ENCODE measurements around the gene COL26A1.

The COL26A1 gene

DNA sequence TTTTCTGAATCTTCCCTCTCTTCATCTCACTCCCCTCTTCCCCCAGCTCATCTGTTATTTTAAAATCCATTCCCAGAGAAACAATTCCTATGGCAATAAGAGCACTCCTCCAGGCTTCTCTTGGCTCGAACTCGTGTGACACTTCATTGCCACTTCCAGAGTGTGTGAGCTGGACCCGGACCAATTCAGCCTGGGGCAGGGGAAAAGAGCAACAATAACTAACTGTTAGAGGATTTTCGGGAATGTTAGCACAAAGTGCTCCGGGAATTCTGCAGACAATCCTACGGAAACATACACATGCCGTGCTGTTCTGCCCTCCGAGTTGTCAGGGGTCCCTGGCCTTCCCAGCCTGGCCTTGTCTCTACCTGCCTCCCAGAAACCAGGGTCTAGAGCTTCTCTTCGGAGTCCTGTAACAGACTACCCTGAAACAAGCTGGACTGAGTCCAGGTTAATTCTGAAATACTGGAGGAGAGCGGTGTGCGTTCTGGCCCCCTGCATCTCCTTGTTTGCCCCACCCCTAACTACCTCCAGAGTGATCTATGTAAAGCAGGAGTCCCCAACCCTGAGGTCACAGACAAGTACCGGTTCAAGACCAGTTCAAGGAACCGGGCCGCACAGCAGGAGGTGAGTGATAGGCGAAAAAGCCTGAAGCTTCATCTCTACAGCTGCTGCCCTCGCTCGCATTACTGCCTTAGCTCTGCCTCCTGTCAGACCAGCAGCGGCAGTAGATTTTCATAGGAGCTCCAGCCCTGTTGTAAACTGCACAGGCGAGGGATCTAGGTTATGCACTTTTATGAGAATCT lies 11.3 kb downstream of the COL26A1 start:
- DNase-seq: no peak

DNA sequence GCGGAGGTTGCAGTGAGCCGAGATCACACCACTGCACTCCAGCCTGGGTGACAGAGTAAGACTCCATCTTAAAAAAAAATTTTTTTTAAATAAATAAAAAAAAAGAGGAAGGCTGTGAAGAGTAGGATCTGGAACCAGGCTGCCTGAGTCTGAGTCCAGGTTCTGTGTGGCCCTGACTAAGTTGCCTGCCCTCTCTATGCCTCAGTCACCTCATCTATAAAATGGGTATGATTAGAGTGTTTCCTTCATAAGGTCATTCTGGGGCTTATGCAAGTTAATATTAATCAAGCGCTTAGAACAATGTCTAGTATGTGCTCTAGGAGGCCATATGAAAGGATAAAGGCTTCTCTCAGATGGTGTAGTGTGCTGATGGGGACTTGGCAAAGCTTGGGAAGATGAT lies 12.3 kb downstream of the COL26A1 start:
- no peak for DNase-seq

DNA sequence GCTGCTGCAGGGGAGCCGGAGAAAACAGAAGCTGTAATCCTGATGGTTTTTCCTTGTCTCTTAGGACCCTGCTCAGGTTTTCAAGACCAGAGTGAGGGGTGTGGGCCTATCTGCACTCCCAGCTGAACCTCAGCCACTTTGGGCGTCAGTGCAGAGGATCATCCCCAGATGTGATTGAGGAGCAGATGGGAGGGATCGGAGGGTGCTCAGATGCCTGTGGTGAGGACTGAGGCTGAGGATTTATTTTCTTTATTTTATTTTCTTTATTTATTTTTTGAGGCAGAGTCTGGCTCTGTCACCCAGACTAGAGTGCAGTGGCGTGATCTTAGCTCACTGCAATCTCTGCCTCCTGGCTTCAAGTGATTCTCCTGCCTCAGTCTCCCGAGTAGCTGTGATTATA lies 13.9 kb downstream of the COL26A1 start:
- no peak for DNase-seq

DNA sequence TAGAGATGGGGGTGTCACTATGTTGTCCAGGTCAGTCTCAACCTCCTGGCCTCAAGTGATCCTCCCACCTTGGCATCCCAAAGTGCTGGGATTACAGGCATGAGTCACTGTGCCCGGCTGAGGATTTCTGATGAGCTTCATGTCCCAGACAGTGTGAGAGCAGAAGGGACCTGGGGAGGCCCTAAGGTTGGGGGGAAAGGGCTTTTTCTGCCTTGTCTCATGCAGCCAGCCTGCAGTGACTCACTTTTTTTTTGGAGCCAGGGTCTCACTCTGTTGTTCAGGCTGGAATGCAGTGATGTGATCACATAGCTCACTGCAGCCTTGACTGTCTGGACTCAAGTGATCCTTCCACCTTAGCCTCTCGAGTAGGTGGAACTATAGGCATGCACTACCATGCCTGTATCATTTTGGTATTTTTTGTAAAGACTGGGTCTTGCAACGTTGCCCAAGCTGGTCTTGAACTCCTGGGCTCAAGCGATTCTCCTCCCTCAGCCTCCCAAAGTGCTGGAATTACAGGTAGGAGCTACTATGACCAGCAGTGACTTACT lies 14.6 kb downstream of the COL26A1 start:
- no peak for DNase-seq

DNA sequence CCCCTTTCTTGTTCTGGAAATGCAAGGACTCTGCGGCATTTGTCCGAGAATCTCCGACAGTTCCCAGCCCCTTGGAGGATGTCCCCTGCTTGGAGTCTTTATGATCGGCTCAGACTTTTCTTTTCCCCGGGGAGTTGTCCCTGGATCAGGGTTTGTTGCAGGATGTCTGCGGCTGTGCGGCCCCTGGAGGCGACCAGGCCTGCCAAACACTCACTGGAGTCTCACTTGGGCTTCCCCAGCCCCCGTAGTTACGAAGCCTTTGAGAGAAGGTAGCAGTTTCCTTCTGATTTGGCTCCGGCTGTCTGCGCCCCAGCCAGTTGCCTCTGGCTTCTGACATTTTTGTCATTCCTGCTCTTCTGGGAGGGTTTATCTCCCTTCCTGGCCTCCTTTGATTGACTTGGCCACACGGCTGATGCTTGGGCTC lies 16.1 kb downstream of the COL26A1 start:
- DNase-seq: no peak

DNA sequence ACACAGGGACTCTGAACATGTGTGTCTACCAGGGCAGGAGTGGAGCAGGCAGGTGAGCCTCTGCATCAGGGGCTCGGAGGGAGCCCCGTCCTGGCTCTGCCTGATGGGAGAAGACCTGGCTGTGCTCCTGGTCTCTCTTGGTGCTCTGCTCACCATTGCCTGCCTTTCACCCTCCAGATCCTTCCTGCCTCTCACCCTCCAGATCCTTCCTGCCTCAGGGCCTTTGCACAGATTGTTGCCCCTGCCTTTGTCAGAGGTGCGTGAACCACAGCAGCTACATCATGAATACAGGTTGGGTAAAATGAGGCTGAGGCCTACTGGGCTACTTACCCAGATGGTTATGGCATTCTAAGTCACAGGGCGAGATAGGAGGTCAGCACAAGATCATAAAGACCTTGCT lies 16.6 kb downstream of the COL26A1 start:
- no peak for DNase-seq

DNA sequence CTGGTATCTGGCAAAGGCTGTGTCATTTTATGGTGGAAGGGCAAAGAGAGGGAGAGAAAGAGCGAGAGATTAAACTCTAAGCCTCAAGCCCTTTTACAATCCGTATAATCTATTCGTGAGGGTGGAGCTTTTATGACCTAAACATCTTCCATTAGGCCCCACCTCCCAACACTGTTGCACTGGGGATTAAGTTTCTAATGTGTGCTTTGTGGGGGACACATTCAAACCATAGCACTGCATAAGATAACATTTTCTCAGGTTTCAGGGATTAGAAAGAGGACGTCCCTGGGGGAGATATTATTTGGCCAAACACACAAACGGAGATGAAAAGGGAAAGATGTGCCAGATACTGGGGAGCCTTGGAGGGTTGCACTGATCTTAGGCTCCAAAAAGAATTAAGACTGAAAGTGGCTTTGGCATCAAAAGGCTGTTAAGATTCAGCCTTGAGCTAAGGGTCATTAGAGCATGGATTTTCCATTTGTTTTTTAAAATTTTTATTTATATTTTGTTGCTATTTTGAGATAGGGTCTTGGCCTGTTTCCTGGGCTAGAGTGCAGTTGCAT lies 19.0 kb downstream of the COL26A1 start:
- DNase-seq: no peak

DNA sequence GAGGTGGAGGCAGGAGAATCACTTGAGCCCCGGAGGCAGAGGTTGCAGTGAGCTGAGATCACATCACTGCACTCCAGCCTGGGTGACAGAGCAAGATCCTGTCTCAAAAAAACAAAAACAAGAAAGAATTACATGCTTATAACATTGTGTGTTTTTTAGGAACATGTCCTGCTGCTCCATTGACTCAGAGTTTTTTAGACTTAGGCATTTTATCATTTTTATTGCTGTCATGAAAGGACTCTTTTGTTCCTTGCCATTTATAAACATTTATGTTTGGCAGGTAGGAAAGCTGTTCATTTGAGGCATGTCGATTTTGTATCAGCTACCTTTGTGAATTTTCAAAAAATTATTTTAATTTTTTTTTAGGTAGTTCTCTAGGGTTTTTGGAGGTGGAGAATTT lies 20.3 kb downstream of the COL26A1 start:
- no peak for DNase-seq

DNA sequence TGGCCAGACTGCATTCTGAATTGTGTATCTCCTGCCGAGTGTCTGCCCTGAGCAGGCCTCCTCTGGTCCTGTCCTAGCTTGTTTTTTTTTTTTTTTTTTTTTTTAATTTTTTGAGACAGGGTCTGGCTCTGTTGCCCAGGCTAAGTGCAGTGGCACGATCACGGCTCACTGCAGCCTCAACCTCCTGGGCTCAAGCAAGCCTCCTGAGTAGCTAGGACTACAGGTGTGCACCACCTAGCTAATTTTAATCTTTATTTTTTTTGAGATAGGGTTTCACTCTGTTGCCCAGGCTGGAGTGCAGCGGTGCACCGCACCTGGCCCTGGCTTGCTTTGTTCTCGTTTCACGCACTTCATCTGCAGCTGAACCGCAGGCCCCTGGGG lies 23.5 kb downstream of the COL26A1 start:
- DNase-seq: no peak

DNA sequence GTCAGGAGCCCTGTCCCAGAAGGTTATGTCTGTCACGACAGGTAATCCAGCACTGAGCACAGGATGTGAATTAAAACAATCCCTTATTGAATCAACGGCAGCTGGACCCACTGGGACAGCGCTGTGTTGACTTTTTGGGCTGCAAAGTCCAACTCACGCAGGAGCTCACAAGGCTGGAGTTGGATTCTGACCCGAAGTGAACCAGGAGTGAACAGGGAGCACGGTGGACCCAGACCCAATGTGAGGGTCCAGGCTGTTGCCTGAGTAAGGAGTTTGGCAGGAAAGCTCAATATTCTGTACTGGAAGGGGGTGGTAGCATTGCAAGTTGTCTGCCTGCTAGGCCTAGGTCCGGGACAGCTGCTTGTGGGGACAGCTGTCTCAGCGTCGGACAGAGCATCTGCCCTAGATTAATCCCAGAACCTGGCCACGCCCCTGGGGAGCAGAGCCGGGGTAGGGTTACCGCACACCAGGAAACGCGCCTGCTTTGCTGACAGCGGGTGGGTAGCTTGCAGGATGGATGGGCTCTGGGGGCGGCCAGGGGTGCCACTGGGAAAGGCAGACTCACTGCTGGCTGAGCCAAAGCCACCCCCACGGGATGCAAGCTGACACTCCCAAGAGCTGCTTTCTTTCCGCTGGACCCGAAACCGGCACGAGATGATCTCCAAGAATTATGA lies 24.0 kb downstream of the COL26A1 start:
- peak; percentile 20 for DNase-seq

DNA sequence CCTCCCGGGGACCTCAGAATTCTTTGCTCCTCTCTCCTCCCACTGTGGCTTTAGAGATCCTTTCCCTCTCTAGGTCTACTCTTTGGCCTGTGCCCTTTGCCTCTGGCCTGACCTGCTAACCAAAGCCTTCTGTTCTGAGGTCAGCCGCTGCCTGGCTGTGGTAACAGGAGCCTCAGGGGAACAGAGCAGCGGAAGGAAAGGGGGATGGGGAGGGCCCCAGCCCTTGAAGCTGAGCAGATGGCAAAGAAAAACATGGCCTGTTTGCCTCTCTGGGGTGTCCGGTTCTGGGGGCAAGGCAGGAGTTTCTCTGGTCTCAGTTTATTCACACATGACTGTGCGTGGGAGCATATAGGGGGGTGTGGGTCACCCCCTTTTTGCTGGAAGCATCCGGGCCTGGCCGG lies 28.2 kb downstream of the COL26A1 start:
- no peak for DNase-seq

DNA sequence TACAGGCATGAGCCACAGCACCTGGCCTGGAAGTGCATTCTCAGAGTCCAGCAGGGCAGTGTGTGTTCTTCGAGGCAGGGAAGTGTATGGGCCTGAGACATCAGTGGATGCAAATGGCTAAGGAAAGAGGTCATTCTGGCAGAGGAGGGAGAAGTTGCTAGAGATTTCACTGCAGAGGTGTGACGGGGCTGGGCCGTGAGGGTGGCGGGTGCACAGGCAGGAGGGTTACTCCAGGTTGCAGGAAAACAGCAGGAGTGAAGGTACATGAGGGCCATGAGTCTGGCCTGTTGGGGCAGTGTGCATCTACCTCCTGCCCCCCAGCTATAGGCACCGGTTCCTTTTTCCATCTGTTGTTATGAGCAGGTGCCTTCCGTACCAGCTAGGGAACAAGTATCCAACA lies 29.3 kb downstream of the COL26A1 start:
- DNase-seq: no peak

DNA sequence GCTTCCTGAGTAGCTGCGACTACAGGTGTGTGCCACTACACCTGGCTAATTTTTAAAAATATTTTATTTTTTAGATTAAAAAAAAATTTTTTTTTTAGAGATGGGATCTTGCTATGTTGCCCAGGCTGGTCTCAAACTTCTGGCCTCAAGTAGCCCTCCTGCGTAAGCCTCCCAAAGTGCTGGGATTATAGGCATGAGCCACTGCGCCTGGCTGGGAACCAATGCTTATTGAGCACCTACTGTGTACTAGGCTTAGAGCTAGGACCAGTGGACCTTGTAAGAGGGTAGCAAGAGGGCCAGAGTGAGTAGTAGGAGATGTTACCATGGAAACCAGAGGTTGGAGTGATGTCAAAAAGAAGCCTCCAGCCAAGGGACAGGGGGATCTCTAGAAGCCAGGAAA lies 31.2 kb downstream of the COL26A1 start:
- DNase-seq: no peak

DNA sequence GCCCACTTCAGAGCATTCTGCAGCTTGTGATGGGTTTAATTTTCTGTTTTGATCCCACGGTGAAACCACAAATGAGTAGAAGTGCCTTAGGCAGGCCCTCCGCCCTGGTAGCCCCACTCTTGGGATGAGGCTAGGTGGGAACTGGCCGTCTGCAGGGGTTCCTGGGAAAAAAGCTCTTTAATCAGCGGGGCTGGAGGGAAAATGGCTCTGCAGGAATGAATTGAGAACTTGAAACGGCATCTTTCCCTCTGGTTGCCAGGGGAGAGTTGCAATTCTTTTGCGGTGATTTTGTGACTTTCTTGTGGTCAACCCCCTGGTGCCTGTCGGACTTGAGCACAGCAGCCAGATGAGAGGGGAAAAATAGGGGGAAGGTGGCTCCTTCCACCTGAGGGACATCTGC lies 32.7 kb downstream of the COL26A1 start:
- no peak for DNase-seq

DNA sequence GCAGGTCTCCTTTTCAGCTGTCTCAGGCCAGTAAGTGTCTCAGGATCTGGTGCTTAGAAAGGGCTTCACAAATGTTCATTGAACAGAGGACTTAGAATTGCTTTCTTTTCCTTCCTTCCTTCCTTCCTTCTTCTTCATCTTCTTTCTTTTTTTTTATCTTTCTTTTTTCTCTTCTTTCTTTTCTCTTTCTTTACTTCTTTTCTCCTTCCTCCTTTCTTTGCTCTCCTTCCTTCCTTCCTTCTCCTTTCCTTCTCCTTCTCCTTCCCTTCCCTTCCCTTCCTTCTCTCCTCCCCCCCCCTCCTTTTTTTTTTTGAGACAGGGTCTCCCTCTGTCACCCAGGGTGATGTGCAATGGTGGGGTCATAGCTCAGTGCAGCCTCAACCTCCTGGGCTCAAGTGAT lies 34.6 kb downstream of the COL26A1 start:
- DNase-seq: no peak

DNA sequence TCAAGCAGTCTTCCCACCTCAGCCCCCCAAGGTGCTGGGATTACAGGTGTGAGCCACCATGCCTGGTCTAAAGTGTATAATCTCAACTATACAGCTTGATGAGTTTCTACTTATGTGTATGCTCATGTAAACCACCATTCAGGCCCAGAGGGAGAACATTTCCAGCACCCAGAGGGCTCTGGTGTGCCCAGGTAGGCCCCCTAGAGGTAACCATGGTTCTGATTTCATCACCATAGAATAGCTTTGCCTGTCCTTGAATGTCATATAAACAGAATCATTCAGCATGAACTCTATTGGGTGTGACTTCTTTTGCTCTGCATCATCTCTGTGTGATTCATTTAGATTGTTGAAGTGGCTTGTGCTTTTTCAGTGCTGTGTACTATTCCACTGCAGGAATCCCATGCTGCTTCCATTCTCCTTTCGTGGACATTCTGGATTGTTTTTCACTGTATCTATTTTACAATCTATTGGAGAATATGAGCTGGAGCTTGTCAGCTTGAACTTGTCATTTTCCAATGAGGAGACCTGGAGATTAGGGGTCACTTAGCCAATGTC lies 35.2 kb downstream of the COL26A1 start:
- DNase-seq: no peak

DNA sequence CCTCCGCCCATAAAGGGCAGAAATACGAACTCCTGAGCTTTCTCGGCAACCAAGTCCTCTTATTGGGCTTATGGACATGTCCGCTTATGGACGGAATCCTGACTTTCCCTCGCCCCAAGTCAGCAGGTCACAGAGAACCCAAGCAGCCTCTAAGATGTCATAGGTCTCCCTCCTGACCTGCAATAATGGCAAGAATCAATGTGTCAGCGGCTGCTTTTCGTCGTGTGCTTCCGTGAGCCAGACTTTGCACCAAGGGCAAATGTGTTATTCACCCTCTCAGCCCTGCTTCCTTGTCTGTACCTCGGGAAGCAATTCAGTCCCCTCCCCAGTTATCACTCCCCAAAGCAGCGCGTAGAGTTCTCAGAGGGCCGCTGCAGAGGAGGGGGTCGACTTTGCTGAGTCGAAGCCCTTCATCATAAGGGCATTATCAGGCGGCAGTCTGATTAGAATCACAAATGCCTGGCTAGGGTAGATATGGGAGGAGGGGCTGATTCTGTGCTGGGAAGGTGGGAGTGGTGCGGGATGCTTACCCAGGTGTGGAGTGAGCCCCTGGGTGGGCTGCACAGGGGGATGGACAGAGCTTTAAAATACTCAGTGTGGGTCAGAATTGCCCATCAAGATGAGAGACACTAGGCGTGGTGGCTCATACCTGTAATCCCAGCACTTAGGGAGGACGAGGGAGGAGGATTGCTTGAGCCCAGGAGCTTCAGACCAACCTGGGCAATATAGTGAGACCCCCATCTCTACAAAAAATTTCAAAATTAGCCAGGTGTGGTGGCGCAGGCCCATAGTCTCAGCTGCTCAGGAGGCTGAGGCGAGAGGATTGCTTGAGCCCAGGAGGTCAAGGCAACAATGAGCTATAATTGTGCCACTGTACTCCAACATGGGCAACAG lies 36.0 kb downstream of the COL26A1 start:
- DNase-seq: no peak

DNA sequence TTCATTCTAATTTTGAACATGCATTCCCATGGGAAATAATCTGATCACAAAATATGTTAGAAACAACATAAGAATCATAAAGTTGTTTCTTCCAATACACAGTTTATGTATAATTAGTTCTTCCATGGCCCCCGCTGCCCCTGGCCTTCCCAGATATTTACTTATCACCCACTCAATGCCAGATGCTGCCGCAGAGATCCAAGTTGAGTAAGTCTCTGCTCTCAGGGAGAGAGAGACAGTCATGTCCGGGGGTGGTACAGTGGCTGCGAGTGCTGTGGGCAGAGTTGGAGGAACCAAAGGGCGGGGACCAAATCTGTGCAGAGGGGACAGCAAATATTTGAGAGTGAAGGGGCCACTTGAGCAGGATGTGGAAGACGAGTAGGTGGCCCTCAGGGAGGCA lies 37.1 kb downstream of the COL26A1 start:
- DNase-seq: no peak

DNA sequence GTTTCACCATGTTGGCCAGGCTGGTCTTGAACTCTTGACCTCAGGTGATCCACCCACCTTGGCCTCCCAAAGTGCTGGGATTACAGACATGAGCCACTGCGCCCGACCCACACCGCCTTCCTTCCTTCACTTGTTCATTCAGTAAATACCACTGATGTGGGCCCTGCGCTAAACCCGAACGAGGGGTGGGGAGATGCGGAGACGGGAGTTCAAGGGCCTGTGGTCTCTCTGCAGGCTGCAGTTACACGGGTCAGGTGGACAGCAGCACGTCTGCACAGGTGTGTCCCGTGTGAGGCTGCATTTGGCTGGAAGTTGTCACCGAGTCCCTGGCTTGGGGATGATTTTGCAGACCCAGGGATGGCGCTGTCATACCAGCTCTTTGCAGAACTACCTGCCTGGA lies 38.1 kb downstream of the COL26A1 start:
- DNase-seq: no peak

DNA sequence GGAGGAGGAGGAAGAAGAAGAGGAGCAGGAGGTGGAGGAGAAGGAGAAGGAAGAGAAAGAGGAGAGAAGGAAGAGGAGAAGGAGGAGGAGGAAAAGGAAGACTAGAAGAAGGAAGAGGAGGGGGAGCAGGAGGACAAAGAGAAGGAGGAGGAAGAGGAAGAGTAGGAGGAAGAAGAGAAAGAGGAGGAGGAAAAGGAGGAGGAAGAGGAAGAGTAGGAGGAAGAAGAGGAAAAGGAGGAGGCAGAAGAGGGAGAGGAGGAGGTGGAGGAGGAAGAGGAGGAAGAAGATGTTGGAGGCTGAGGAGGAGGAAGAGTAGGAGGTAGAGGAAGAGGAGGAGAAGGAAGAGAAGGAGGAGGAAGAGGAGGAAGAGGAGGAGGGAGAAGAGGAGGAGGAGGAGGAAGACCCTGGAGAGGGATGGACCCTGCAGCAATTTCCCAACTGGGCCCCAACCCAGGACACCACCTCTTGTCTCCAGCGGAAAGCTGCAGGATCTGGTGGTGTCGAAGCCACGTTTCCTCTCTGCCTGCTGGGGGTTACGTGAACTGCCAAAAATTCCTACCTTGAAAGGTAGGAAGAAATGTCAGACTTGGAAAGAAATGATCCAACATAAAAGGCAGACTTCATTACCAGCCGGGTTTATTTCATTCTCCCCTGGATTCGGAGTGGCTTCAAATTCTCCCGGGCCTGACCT lies 38.9 kb downstream of the COL26A1 start:
- no peak for DNase-seq

DNA sequence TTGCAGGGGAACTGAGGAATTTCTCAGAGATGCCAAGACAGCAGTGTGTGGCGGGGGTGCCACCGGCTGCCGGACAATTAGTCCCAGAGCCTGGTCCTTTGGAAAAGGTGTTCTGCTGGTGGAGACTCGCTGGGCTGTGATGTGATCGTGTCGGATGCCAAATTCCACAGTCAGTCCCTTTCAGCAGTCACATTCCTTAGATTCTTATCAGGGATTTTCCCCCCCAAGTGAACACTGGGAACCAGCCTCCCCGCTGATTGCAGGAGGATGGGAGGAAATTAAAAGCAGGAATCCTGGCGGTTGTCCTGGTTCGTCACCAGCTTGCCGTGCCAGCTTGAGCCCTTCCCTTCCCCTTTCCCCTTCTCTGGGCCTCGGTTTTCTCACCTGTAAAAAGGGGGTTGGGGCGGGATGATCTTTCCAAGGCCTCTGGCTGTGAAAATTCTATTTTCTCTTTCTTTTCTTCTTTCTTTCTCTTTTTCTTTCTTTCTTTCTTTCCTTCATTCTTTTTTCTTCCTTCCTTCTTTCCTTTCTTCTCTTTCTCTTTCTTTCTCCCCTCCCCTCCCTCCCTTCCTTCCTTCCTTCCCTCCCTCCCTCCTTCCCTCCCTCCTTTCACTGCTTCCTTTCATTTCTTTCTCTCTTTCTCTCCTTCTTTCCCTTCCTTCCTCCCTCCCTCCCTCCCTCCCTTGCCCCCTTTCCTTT lies 39.6 kb downstream of the COL26A1 start:
- DNase-seq: no peak
